Superior temporal gyrus (tissue), 1 donor: ENCODE data around the gene DICER1.
"Not testable (repeated sequence)": the region's sequence is repeated elsewhere in the genome, so short reads cannot be mapped to it uniquely, and the experiment has no call there.

ENCODE experiments used
- DNase-seq: peaks from one replicate; pipeline ENCODE4 v3.0.0-alpha.2; 2016; ENCODE audit errors: extremely low spot score

The DICER1 gene, protein sequence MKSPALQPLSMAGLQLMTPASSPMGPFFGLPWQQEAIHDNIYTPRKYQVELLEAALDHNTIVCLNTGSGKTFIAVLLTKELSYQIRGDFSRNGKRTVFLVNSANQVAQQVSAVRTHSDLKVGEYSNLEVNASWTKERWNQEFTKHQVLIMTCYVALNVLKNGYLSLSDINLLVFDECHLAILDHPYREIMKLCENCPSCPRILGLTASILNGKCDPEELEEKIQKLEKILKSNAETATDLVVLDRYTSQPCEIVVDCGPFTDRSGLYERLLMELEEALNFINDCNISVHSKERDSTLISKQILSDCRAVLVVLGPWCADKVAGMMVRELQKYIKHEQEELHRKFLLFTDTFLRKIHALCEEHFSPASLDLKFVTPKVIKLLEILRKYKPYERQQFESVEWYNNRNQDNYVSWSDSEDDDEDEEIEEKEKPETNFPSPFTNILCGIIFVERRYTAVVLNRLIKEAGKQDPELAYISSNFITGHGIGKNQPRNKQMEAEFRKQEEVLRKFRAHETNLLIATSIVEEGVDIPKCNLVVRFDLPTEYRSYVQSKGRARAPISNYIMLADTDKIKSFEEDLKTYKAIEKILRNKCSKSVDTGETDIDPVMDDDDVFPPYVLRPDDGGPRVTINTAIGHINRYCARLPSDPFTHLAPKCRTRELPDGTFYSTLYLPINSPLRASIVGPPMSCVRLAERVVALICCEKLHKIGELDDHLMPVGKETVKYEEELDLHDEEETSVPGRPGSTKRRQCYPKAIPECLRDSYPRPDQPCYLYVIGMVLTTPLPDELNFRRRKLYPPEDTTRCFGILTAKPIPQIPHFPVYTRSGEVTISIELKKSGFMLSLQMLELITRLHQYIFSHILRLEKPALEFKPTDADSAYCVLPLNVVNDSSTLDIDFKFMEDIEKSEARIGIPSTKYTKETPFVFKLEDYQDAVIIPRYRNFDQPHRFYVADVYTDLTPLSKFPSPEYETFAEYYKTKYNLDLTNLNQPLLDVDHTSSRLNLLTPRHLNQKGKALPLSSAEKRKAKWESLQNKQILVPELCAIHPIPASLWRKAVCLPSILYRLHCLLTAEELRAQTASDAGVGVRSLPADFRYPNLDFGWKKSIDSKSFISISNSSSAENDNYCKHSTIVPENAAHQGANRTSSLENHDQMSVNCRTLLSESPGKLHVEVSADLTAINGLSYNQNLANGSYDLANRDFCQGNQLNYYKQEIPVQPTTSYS (N-terminal part only)

DNA sequence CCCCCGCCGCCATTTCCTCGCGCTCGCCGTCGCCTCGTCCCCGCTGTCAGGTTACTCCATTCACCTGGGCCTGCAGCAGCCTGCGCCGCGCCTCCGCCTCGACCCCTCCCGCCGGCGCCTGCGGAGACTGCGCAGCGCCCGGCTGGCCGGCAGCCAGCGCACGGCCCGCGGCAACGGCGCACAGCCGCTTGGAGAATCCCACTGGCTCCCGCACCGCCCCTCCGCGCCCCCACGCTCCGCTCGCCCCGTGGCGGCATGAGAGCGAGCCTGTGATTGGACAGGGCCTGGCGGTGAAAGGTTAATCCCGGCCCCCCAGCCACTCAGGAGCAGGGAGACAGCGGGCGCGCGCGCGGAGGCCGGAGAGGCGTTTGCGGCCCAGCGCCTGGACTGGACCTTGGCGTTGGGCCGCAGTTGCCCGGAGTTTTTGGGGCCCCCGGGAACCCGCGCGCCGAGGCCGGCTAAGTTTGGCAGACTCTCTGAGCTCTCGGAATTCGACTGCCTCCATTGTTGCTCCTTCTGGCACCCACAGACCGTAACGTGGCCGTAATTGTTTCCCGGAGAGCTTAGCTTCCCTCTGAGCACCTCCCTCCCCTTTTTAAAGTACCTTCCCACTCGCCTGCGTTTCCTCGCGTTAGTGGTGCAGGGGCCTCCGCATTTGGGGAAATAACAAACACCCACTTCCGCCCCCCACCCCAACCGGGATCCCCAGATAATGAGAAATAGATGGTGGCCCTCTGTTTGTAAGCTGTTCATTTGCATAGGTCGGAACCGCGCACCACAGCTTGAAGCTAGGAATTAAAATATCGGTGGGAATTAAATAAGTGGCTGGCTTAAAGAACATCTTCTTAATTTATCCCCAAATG lies at the start of gene DICER1:
TSS of gene DICER1 (minus strand) at position 203 of the 863 bp plus-strand sequence. CDS start 24,071 bp downstream, outside the sequence.
- DNase-seq, result peak; percentile 96

DNA sequence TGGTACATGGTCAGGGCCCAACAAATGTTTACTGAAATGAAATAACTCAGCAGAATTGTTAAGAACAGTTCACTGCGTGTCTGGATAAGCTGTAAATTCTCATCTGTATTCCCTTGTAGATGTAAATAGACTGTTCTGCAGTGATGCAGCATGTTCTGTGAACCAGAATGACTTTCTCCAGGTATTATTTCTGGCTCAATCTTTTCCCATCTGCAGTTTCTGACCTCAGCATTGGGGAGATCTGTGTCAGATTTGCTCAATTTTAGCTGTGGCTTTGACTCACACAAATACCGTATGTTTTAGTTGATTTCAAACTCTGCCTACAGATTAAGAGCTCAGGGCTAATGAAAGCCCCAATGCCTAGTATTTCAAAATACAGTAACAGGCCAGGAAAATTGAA lies 49.2 kb upstream of the DICER1 start:
- DNase-seq, result no peak

- DNase-seq, result no peak
Observed at GRCh38 chr14:95204705-95205104, 47.4 kb upstream of the DICER1 start.

DNA sequence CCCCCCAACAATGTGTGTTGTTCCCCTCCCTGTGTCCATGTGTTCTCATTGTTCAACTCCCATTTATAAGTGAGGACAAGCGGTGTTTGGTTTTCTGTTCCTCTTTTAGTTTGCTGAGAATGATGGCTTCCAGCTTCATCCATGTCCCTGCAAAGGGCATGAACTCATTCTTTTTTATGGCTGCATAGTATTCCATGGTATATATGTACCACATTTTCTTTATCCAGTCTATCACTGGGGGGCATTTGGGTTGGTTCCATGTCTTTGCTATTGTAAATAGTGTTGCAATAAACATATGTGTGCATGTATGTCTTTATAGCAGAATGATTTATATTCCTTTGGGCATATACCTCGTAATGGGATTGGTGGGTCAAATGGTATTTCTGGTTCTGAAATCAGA lies 44.4 kb upstream of the DICER1 start:
- not testable (repeated sequence) for DNase-seq

DNA sequence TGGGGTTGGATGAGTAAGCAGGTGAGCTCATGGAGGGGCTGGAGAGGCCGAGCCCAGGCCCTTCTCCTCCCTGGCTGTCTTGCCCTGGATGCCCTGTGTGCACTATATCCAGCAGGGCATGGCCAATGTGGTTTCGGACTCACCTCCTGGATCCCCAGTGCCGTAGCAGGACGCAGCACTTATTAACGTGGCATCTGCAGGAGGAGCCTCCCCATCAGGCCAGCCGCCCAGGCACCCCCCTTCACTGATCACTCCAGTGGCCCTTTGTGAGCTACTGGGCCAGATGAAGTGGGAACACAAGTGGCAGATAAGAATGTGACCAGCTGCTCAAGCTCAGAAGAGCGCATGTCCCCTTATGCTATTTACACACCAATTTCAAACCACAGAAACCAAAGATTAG lies 43.1 kb upstream of the DICER1 start:
- DNase-seq, result no peak

- no peak for DNase-seq
Observed at GRCh38 chr14:95199298-95199983, 42.1 kb upstream of the DICER1 start.

GRCh38 chr14:95198320-95198719 lies 41.0 kb upstream of the DICER1 start:
- DNase-seq, result no peak

GRCh38 chr14:95197551-95197950 lies 40.2 kb upstream of the DICER1 start:
- DNase-seq, result no peak

DNA sequence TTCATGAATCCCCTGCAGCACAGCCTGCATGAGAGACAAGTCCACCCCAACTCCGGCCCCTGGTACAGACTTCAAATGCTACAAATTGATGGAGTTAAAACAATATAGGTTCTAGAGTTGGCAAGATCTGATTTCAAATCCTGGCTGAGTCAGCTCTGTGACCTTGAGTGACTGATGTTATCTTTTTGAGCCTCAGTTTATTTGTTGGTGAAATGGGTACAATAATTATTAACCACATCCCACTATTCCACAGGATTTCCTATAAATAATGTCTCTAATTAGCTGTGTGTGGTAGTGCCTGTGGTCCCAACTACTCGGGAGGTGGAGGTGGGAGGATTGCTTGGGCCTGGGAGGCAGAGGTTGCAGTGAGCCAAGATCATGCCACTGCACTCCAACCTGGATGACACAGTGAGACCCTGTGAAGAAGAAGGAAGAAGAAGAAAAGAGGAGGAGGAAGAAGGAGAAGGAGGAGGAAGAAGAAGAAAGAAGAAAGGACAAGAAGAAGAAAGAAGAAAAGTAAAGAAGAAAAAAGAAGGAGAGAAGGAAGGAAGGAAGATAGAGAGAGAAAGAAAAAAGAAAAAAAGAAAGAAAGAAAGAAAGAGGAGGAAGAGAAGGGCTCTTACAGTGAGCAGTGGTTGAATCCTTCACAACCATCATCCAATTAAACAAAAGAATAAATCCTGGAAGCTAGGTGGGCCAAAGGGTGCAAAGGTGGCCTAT lies 39.7 kb upstream of the DICER1 start:
- DNase-seq, result no peak

DNA sequence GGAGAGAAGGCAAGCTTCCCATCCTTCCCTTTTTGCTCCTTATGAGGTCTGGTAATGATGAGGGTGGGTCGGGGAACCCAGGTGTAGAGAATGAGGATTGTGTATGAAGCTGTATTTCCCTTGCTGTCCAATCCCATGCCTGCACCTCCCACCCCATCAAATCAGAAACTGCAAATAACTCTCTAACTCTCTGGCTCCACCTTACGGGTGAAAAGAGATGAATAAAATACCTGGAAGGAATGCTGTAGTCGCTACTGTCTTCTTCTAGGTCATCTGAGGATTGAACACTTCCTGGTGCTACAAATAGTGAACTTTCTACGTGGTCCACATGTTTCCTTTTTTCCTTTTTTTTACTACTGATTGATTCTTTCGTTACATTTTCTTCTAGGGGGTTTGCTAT lies 38.9 kb upstream of the DICER1 start:
- DNase-seq, result no peak

GRCh38 chr14:95195031-95195430 lies 37.7 kb upstream of the DICER1 start:
- DNase-seq, result no peak

DNA sequence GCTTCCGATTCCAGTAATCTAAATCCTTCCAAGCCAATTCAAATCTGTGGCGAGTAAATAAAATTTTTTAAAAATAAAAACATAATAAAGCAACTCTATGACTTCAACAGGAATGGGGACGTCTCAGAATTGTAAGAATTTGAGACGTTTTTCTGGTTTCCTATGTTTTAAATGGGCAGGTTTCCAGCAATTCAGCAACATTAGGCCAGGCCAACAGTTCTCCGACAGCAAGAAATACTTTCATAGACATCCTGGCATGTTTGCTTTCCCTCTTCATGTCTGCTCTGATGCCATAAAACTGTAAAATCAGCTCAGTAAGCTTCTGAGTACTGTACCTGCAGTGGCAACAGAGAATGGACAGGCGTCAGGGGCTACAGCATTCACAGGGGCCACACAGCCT lies 35.8 kb upstream of the DICER1 start:
- DNase-seq, result no peak

GRCh38 chr14:95192311-95192710 lies 35.0 kb upstream of the DICER1 start:
- DNase-seq, result no peak

DNA sequence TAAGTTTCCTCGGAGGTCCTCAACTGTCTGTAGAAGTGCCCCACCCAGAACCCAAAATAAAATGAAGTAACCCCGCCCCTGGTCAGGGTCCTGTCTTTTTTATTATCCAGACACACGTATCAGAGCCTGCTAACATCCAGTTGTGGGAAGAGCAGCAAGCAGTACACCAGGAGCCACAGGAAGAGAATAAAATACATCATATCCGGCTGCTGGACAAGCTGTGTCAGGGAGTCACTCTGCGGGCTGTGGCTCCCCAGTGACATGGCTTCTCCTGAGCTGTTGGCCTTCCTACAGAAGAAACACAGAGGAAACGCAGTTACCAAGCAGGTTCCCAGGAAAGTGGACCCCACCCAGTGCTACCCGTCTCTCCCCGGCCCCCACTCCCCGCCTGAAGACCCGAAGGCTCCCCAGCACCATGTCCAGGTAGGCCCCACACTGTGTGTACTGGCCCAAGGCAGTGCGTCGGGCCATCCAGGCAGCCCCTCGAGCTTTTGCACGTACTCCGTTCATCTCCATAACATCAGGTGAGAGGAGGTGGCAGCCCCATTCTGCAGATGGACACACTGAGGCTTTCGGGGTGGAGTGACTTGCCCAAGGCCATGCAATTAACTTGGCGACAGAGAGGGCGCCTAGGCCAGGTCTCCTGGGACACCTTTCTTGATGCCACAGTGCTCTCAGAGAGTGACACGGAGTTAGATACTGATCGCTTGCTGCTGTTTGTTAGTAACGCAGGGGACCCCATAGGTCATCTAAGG lies 34.3 kb upstream of the DICER1 start:
- no peak for DNase-seq

DNA sequence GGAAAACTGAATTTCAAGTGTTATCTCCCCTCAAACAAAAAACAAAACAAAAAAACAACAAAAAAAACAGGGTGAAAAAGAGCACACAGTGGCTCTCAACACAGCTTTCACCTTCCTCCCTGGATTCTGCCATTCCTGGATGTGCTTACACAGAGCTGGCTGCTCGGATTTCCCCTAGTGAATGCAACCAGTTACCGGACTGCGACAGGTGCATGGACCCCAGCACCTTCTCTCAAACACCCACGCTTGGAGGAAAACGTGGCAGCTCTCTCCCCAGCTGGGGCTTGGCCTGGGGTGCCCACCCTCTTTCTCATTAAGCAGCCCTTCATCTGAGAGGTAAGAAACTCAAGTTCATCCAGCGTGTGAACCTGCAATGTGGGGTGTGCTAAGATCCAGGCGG lies 33.5 kb upstream of the DICER1 start:
- no peak for DNase-seq

DNA sequence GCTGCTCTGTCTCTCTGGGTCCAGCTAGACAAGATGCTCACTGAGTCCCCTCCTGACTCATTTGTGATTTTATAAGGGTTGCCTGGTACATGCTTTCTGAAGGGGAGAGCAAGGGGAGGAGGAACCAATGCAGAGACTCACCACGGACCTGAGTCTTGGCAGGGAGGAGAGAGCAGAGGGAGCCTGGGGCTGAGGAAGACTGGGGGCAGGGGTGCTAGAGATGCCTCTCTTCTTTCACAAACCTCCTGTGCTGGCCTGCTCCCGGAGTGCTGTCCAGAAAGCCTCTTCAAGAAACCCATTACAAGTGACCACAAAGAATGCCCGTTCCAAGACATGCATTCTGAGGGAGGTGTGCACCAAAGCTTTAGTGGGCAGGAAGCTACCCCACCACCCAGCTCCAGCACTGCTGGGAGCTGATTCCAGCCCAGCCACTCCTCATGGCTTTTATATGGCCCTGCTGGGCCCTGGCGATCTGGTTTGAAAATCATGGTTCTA lies 33.1 kb upstream of the DICER1 start:
- DNase-seq, result no peak

GRCh38 chr14:95189367-95190132 lies 32.2 kb upstream of the DICER1 start:
- DNase-seq, result no peak

GRCh38 chr14:95188380-95188779 lies 31.1 kb upstream of the DICER1 start:
- DNase-seq, result no peak
